GM18505 (cell line): Measurements from ENCODE around the gene PLAAT2.

Experiments
- ATAC-seq: cut with Tn5 transposase; IDR thresholded peaks from one replicate; pipeline ENCODE4 v1.9.1; 2021; ENCODE audit not compliant: unreplicated experiment
- POLR2A ChIP-seq: IDR thresholded peaks from 4 replicates; pipeline ENCODE4 v1.6.1; 2011; ENCODE audit warnings: borderline replicate concordance; ENCODE audit not compliant: insufficient read depth, insufficient read length; ENCODE audit errors: extremely low read depth

PLAAT2 gene

GRCh38 chr11:63527667-63528066, 35.5 kb downstream of the PLAAT2 start:
- TF ChIP-seq POLR2A: no peak
- ATAC-seq: no peak

- ATAC-seq: no peak
- TF ChIP-seq POLR2A: no peak
Observed at GRCh38 chr11:63523151-63523550, 40.0 kb downstream of the PLAAT2 start.

GRCh38 chr11:63521896-63522295, 41.3 kb downstream of the PLAAT2 start:
- no peak for TF ChIP-seq POLR2A
- no peak for ATAC-seq

- TF ChIP-seq POLR2A: no peak
- no peak for ATAC-seq
Observed at GRCh38 chr11:63520606-63521170, 42.5 kb downstream of the PLAAT2 start.

GRCh38 chr11:63518548-63518947, 44.6 kb downstream of the PLAAT2 start:
- no peak for ATAC-seq
- TF ChIP-seq POLR2A: no peak

- ATAC-seq: no peak
- no peak for TF ChIP-seq POLR2A
Observed at GRCh38 chr11:63517156-63517555, 46.0 kb downstream of the PLAAT2 start.

- no peak for ATAC-seq
- TF ChIP-seq POLR2A: no peak
Observed at GRCh38 chr11:63516109-63516508, 47.1 kb downstream of the PLAAT2 start.

GRCh38 chr11:63512816-63513215, 50.4 kb downstream of the PLAAT2 start:
- TF ChIP-seq POLR2A: no peak
- ATAC-seq: no peak

- no peak for ATAC-seq
- TF ChIP-seq POLR2A: no peak
Observed at GRCh38 chr11:63511048-63511748, 52.0 kb downstream of the PLAAT2 start.

- no peak for ATAC-seq
- no peak for TF ChIP-seq POLR2A
Observed at GRCh38 chr11:63510360-63511047, 52.7 kb downstream of the PLAAT2 start.

- no peak for TF ChIP-seq POLR2A
- ATAC-seq: no peak
Observed at GRCh38 chr11:63508745-63509144, 54.4 kb downstream of the PLAAT2 start.

- ATAC-seq: no peak
- TF ChIP-seq POLR2A: no peak
Observed at GRCh38 chr11:63508009-63508408, 55.2 kb downstream of the PLAAT2 start.

- ATAC-seq: no peak
- no peak for TF ChIP-seq POLR2A
Observed at GRCh38 chr11:63507511-63507910, 55.7 kb downstream of the PLAAT2 start.

- no peak for ATAC-seq
- no peak for TF ChIP-seq POLR2A
Observed at GRCh38 chr11:63506876-63507275, 56.3 kb downstream of the PLAAT2 start.

- no peak for ATAC-seq
- no peak for TF ChIP-seq POLR2A
Observed at GRCh38 chr11:63505857-63506528, 57.2 kb downstream of the PLAAT2 start, which contains the start of gene LGALS12. TSS of gene LGALS12 (plus strand) at chr11:63506084. CDS start at chr11:63506459, 375 bp downstream.
